Stimulated activated CD8-positive, alpha-beta memory T cell treated with anti-CD3 and anti-CD28 coated beads, Interleukin-2, amount 100 ng/mL, for 1 hour (primary cell): ENCODE data around the gene DOK7.
"Not testable (repeated sequence)": the region's sequence is repeated elsewhere in the genome, so short reads cannot be mapped to it uniquely, and the experiment has no call there.

ENCODE experiments used
- DNase-seq, 2 donors: peaks; one replicate each; pipeline ENCODE4 v3.0.0-alpha.2; 2020; ENCODE audit warnings: low read depth in 2 of 2

The DOK7 gene

DNA sequence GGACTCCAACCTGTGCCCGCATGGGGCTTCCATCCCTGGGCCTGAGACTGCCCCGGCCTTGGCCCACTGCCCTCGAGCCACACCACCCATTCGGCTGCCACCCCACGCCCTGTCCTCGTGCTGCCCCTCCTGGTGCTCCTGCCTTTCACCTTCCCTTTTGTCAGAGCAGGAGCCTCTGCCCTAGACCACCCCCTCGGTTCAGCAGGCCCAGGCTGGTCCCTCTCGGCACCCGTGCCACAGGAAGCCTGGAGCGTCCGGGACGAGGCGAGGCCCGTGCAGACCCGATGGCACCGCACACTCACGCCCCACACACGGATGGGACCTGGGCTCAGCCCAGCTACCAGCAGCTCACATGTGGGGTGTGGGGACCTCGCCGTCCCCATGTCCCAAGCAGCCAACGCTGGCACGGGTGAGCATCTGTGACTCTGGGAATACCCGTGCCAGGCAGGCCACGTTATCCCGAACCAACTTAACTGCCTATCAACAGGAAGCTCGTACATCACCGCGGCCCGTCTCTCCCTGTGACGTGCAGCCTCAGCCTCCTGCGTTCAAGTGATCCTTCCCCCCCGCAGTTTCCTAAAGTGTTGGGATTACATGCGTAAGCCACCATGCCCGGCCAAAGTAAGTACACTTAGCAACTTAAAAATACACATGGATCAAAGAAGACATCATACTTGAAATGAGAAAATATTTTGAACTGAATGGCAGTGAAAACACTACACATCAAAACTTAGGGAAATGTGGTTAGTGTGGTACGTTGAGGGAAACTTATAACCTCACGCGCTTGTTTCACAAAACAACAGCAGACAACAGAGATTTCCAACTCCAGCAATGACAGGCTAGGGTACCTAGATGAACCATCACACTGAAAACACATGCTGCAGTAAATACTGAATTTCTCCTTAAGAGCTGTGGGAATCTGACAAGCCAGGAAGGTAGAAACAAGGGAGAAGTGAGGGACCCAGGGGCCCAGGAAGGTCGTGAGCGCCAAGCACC, 40.1 kb downstream of the DOK7 start:
- DNase-seq = no peak

DNA sequence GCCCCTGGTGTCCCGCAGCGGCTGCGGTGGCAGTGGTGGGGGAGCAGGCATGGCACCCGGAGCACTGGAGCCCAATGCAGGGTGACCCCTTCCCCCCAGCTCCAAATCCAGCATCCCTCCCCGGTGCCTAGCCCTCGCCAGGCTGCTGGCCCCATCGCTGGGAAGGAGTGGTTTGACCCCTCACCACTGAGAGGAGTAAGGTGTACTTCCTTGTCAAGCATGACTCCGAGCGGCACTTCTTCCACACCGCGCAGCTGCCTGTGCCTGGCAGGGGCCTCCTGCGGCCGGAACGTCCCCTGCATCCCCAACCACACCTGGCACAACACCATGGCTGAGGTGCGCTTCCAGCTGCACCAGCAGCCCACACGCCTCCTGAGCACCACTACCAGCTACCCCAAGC, 42.1 kb downstream of the DOK7 start:
- no peak for DNase-seq

DNA sequence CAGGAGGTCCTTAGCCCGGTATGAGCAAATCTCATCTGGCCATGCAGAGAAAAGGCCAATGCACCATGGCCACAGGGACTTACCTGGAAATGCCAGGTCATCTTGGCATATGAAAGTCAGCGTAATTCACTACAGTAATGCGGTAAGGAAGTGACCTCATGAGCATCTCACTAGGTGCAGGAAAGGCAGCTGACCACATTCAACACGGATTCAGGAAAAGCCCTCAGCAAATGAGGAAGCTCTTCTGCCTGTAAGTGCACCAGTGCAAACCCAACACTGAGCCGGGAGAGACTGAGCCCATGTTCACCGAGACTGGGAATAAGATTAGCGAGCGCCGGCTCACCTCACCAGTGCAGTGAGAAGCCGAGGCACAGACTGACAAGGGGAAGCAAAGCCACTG, 45.4 kb downstream of the DOK7 start:
- DNase-seq = no peak

DNA sequence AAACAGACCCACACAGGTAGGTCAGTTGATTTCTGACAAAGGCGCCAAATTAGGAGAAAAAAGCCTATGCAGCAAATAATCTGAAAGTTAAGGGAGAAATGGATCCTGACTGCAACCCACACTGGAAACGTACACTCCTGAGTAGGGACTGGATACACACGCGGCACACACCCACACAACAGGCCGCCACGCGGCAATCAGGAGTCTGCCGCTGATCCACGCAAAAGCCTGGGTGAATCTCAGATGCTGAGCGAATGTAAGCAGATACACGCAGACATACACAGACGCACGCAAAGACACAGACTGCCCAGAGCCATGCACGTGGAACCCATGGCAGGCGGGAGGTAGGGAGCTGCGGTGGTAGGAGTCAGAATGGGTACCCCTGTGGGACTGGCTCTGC, 47.4 kb downstream of the DOK7 start:
- DNase-seq = no peak

DNA sequence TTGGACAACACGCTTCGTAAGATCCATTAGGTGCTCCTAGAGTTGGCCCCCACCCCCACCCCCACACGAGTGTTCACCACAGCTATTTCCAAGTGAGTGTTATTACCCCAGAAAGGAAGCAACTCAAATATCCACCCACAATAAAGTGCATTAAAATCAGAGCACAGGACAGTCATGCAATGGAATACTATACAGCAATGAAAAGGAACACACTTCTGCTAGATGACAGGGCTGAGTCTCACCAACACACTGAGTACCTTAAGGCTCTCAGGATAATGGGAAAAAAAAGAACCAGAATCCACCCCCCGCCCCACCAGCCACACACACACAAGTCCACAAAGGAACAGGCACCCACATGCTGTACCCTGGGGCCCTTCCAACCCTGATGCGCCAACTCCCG, 48.1 kb downstream of the DOK7 start:
- no peak for DNase-seq

DNA sequence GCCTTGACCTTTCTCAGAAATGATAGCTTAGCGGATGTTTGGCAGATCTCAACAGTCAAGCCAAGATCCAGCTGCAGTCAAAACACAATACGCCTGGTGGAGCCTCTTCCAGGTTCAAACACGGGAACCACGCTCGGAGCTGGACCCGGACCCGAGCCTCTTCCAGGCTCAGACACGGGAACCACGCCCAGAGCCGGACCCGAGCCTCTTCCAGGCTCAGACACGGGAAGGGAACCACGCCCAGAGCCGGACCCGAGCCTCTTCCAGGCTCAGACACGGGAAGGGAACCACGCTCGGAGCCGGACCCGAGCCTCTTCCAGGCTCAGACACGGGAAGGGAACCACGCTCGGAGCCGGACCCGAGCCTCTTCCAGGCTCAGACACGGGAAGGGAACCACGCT, 48.5 kb downstream of the DOK7 start:
- DNase-seq = not testable (repeated sequence)

DNA sequence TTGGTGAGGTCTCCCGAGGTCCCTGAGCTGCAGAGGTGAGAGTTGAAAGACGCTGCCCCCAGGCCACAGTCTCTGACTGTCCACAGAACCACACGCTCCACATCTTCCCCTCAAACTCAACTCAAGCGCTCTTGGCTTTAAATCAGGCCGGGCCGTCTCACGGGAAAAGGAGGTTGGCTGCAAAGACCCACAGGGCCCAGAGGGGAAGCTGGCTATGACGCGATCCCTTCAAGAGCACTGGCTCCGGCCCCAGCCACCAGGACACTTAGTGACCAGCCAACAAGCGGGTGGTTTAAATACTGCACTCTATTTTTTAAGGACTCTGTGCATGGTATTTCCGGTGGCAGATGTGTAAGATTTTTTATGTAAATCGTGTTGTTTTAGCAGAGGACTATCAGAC, 49.2 kb downstream of the DOK7 start:
- no peak for DNase-seq

DNA sequence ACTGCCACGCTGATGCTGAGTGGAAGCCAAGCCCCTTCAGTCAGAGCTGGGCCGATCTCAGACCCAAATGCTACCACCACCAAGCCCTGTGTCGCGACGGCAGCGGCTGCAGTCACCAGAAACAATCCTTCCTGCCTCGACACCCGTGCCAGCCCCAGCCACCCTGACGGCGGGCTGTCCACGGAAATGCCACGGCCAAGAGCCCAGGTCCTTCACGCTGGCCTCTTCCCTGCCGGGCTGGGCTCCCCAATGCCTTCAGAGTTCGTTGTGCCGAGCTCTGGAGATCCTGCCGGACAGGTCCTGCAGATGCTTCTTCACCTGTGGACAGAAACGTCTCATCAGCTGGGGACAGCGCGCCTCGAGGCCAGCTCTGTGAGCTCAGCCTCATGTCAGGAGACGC, 49.6 kb downstream of the DOK7 start:
- DNase-seq = no peak

DNA sequence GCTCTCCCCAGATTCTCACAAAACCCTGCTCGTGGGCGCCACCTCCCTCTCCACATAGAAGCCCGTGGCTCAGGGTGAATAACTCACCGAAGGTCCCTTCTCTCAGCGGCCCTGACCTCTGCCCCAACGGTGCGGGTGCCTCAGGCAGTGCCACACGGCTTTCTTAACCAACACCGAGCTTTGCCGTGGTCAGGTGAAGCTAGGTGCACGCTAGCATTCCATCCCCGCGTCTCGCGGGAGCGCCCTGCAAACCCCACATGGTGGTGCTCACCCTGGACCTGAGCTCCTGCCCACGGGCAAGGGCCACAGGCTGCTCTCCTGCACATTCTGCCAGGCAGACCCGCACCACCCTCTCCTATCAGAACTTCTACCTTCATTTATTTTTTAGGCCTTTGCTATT, 50.7 kb downstream of the DOK7 start:
- no peak for DNase-seq

DNA sequence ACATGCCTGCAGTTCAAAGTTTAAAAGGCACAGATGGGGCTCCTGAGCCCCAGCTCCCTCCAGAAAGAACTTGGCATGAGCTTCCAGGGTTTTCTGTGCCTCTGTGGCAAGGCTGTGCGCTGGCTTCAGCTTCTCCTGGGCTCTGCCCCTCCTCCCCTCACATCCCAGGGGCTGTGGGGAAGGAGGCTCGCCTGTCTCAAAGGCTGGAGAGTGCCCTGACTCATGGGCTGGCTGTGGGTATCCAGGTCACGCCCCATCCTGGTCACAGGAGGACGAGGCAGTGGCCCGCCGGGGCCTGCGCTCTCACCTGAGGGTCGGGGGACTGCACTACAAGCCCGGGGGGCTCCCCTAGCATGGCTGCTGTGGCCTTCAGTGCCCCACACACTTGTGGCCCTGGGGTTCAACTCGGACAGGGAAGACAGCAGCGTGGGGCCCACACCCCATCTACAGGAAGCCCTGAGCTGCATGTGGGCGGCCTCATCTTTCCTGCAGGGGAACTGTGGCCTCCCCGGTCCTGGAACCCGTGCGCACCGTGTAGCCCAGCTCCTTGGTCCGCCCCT, 51.2 kb downstream of the DOK7 start:
- no peak for DNase-seq

DNA sequence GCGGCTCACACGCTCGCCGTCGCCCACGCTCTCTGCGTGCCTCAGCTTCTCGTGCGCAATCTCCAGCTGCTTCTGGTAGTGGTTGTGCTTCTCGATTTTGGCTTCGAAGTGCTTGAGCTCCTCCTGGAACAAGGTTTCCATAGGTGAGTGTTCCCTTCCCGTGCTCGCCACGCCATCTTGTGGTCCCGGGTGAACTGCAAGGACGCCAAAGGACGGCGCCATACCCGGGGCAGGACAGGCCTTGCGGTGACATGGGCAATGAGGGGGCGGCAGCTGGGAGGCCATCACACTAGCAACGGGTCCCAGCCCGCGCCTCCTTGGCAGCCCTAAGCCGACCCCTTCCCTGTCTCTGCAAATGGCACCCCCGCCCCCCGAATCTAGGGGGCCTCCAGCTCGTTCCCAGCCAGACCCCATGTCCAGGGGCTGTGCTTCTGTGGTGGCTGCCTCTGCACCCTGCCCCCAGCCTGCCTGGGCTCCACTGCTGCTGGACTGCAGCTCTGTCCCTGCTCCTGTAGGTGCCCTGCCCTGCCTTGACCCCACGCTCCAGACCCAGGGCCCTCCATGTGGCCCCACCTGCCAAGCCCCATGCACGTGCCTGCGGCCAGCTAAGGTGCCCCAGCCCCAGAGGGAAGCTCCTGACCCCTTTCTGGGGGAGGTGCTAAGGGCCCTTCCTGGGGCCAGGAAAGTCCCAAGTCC, 51.8 kb downstream of the DOK7 start:
- no peak for DNase-seq

DNA sequence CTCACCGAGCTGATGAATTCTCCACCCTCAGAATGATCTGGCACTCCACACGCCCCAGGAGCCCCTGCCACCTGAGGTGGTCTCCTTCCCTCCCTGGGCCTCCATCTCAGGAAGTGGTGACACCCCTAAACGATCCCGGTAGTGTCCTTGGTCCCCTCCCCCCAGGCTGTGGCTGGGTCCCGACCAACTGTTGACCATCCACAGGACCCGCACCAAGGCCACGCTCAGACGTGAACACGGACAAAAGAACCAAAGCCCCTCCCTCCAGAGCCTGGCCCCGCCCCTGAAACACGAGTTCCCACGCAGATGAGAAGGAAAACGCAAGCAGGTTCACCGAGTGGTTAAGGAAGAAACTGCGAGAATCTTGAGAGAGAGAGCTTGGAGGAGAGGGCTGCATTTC, 52.5 kb downstream of the DOK7 start:
- no peak for DNase-seq

DNA sequence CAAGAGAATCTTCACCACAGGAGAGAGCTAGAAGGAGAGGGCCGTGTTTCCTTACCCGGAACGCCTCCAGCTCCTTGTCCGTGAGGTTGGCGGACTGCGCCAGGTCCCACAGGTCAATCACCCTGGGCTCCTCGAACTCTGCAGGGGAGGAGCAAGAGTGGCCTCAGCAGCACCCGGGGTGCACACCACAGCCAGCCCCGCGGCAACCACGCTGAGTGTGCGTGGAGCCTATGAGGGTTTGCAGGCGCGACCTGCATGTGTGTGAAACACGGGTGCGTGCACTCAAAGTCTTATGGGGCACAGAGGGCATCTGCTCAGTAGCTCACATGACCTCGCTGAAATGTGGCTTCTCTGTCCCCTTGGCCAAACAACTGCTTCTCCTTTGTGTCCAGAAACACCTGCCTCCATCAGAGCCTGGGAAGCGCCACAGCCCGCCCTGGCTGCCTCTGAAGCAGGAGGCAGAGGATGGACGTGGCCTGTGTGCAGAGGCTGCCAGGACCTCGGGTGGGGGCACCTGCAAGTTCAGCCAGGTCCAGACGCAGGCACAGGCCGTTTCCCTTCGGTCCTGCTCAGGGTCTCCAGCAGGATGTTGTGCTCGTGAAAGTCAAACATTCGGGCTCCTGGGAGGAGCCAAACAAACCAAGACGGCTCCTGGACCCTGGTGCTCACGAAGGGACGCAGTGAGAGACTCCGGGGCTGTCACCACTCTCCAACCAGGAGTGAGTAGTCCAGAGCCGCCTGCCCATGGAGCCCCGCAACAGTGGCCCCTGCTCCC, 53.1 kb downstream of the DOK7 start:
- DNase-seq = no peak

DNA sequence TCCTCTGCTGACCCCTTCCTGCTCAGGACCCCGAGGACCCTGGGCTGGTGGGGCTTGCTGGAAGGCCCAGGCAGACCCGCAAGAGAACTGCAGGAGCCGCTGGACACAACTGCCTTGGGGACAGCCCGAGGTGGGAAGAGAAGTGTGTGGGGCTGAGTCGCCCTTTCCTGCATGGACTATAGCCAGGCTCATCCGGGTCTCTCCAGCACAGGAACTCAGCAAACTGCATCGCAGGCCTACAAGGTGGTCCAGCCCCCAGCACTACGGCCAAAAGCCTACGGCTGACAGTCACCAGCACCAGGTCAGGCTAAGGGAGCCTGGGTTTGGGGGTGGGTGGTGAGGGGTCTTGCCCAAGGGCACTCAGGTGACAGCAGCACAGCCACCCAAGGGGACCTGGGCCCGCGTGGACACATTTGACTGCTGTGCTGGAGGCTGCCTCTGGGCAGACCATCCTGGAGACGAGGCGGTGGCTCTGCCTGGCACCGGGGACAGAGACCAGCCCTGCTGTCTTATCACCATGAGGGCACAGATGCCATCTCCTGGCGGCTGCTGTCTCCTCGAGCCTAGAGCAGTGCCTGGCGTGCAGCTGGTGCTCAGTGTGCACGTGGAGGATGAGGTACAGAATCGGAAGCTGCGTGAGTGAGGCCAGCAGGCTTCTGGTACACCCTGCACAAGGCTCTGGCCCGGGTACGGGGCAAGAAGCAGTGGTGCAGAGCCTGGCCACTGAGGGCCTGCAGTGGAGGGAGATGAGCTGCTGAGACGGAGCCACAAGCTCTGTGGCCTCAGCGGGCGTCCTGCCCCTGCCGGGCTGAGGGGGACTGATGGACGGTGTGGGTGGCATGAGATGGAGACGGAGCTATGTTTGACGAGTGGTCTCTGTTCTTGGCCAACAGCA, 54.0 kb downstream of the DOK7 start:
- DNase-seq = no peak

DNA sequence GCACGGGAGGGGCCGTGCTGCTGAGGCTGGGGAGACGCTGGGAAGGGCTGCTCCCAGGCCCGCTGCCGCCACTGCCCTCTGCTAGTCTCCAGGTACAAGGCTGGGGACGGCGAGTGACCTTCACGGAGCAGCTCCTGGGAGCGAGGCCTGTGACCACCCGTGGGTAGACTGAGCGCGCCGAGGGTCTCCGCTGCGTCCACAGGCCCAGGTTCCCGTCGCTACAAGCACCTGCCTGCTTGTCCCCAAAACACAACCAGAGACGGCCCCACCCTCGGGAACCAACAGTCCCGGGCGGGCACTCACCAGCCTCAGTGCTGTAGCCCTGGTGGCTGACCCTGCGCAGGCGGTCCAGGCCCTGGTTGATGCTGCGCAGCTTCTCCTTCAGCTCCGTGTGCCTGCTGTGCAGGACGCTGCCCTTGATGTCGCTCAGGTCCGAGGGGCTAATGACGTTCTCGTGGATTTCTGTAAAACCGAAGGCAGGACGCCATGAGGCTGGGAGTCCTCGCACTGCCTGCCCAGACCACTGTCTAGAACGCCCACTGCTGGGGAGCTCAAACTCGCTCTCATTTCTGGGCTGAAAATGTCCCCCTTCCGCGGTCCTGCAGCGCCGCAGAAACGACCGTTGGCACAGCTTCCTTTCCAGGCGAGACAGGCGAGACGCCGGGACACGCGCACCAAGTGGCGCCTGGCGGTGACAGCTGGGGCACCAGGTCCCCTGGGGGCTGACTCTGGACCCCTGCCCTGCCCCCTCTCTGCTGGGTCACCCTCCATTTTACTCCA, 54.8 kb downstream of the DOK7 start:
- no peak for DNase-seq

DNA sequence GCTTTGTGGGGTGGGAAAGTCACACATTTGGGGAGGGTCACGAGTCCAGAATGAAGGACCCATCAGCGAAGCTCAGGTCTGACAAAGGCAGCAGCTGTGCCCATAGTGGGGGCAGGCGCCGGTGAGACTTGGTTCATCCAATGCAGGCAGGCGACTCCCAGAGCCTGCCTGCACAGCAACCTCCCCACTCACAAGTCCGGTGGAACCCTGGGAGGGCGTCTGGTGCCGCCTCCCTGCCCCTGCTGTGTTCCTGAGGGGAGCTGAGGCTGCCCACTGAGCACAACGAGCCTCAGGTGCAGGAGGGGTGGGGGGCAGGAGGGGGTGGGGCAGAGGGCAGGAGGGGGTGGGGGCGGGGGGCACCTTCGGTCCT, 55.4 kb downstream of the DOK7 start:
- DNase-seq = no peak

DNA sequence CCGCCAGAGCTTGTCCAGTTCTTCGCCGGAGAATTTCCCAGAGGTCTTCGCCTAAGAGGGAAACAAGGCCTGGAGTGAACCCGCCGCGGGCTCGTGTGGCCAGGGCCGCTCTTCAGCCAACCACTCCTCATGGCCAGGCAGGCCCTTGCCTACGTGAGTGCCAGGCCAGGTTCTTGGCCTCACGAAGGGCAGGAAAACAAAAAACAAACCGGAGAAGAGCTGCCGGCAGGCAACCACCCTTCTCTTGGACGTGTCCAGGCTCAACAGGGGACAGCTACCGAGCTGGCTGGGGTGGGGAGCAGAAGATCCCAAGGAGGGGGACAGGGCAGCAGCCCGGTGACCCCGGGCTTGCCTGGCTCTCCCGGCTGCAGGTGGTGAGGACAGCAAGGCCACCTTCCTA, 55.8 kb downstream of the DOK7 start:
- no peak for DNase-seq

DNA sequence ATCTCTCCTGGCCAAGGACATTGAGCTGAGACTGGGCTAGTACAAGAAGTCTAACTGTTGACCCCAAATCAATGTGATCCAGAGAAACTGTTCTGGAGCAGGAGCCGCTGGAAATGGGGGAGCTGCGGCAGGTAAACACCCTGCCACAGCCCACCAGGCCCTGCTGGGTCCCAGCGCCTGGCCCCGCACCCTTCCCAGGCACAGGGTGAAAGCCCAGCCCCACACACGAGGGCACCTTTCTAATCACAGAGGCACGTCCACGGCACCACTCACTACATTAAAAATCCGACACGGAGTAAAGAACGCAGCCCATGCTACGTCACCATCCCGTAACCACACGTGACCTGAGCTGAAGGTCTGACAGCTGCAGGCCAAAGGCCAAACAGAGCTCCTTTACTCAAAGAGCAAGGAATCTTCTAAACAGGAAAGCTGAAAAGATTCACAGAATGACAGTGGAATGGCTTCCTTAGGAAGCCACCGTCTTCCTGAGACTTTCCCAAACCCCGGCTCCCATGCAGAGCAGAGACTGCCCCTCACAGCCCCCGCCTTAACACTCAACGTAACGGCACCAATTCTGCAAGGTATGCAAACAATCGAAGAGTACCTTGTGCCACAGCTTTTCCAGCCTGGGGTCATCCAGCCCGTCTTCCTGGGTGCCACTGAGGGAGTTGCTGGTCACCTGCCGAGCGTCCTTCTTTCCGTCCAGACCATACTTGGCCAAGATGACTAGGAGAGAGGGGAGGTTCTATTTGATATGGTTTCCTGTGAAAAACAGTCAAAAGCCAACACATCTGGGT, 56.6 kb downstream of the DOK7 start:
- DNase-seq = no peak

DNA sequence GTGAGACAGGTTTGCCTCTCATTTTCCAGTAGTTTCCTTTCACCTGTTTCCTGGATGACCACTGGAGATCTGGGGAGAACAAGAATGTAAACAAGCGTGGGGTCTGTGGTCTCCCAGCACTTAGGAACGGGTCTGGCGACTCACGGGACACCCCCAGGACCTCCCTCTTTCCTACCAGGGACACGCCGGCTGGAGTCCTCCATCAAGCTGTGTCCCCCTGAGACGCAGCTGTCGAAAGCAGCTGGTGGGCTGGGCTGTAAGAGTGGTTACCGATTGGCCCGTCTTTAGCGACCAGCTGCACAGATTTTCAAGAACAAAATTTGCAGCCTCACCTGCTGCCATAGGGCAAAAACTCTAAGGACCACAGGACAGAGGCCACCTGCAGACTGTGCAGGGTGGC, 57.2 kb downstream of the DOK7 start:
- no peak for DNase-seq
